Measurements from ENCODE around the gene ABCG1.

DNA sequence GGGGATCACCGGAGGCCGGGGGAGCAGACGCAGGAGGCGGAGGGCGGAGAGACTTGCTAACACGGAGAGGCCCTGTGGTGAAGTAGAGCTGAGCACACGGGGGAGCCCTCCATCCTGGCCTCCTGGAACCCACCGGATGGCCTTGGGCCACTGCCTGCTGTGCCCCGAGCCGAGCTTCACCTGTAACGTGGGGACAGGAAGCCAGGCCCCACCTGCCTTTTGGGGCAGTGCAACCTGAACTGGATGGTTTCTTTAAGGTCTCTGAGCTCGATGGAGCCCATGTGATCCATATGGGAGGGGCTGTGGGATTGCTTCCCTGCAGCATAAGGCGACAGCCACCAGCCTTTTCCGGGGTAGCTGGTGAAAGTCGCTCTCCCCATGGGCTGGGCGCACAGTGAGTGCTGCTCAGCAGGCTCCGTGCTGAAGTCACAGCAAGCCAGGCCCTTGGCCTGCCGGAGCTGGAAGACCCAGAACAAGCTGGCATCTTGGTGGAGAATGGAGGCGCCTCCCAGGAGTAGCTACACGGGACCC is 60.5 kb downstream of the ABCG1 start:
- TF ChIP-seq CTCF (IDR thresholded peaks at IDR 0.05) (no peak), POLR2A (IDR thresholded peaks at IDR 0.05) (no peak)

Measured in Peyer's patch (tissue), 4 donors.